OCI-LY7 (cell line): Measurements from ENCODE around the gene CHST8. TPM values are rescaled to one million over a fixed set of nuclear protein-coding genes. Genes with fewer than 3 reads are reported as not detected.

ENCODE experiments used
- BruUV-seq: library from RNA; stranded (reverse); fragments of 400-500 nt; replicated peaks from 2 replicates; lab custom pipeline; 2021; lab: Mats Ljungman, UMichigan
- CTCF ChIA-PET: fragments of 300-600 bp; sonication (Branson Sonifier 250); formaldehyde crosslinking; loops from one replicate; lab custom pipeline; 2022; ENCODE audit warnings: antibody characterized with exemption; ENCODE audit not compliant: unreplicated experiment; lab: Charles Lee
- POLR2A ChIA-PET: fragments of 300-600 bp; sonication (Branson Sonifier 250); formaldehyde crosslinking; loops from one replicate; lab custom pipeline; 2022; ENCODE audit warnings: antibody characterized with exemption; lab: Charles Lee
- DNase-seq: peaks from one replicate; pipeline ENCODE4 v3.0.0-alpha.2; 2015; ENCODE audit warnings: low spot score
- H2AFZ ChIP-seq: fragments of 200-600 bp; sonication (generic), shearing (Covaris generic); 2 replicates; pipeline ENCODE4 v1.6.1; 2014; ENCODE audit warnings: mild to moderate bottlenecking, antibody characterized with exemption, low read length, moderate library complexity
- H3K27ac ChIP-seq: fragments of 200-600 bp; sonication (generic); 2 replicates; pipeline ENCODE4 v1.5.1; 2014; ENCODE audit warnings: mixed run types, low read depth, mild to moderate bottlenecking, moderate library complexity, low read length, inconsistent platforms; ENCODE audit not compliant: poor library complexity, severe bottlenecking
- H3K36me3 ChIP-seq: fragments of 200-600 bp; sonication (generic); 2 replicates; pipeline ENCODE4 v1.6.1; 2014; ENCODE audit warnings: mild to moderate bottlenecking, antibody characterized with exemption, low read length, moderate library complexity, mixed read lengths; ENCODE audit not compliant: insufficient read depth
- H3K4me1 ChIP-seq: fragments of 200-600 bp; sonication (generic); 2 replicates; pipeline ENCODE4 v1.5.1; 2014; ENCODE audit warnings: mild to moderate bottlenecking, low read length; ENCODE audit not compliant: insufficient read depth, poor library complexity, severe bottlenecking
- H3K4me2 ChIP-seq: fragments of 200-600 bp; sonication (generic); 2 replicates; pipeline ENCODE4 v1.6.1; 2014; ENCODE audit warnings: mild to moderate bottlenecking, low read length
- H3K4me3 ChIP-seq: fragments of 200-600 bp; sonication (generic); 2 replicates; pipeline ENCODE4 v1.5.1; 2014; ENCODE audit warnings: mild to moderate bottlenecking, low read depth, low read length; ENCODE audit not compliant: poor library complexity, severe bottlenecking
- H3K79me2 ChIP-seq: fragments of 200-600 bp; sonication (generic); 2 replicates; pipeline ENCODE4 v1.6.1; 2016; ENCODE audit warnings: low read depth, mild to moderate bottlenecking, low read length, moderate library complexity, mixed read lengths; ENCODE audit not compliant: insufficient read depth
- H3K9me2 ChIP-seq: fragments of 200-600 bp; sonication (generic); 2 replicates; pipeline ENCODE4 v1.6.1; 2016; ENCODE audit warnings: mild to moderate bottlenecking, low read length, mixed read lengths; ENCODE audit not compliant: insufficient read depth
- H3K9me3 ChIP-seq: fragments of 200-600 bp; sonication (generic); 2 replicates; pipeline ENCODE4 v1.6.1; 2014; ENCODE audit warnings: mild to moderate bottlenecking, mixed run types, low read length, mixed read lengths
- H4K20me1 ChIP-seq: fragments of 200-600 bp; sonication (generic); 2 replicates; pipeline ENCODE4 v1.6.1; 2014; ENCODE audit warnings: mild to moderate bottlenecking, antibody characterized with exemption, low read length, moderate library complexity, mixed read lengths; ENCODE audit not compliant: insufficient read depth
- CTCF ChIP-seq: fragments of 200-600 bp; sonication (generic); conservative IDR thresholded peaks from 2 replicates; pipeline ENCODE4 v1.5.1; 2014; ENCODE audit warnings: mild to moderate bottlenecking, antibody characterized with exemption, low read length, moderate library complexity, mixed read lengths
- EZH2phosphoT487 ChIP-seq: fragments of 200-600 bp; sonication (generic); IDR thresholded peaks from 2 replicates; pipeline ENCODE4 v1.6.1; 2018; ENCODE audit warnings: low read depth, borderline replicate concordance, mild to moderate bottlenecking, mixed run types, antibody characterized with exemption, low read length, moderate library complexity, mixed read lengths
- intact Hi-C: fragments of 100-400 bp; cut with micrococcal nuclease; formaldehyde crosslinking; loops from one replicate; pipeline ENCODE4 v1.10.0; 2022; ENCODE audit not compliant: unreplicated experiment
- total RNA-seq, 2 experiments: library from RNA; depleted of rRNA in 1 of 2; stranded (reverse); fragments of >200 nt in 1 of 2; shearing (Covaris generic) in 1 of 2; gene quantifications; 2 replicates each; pipeline ENCODE4 v1.2.3, GENCODE V29; 2014 to 2022

CHST8 gene
- total RNA-seq, 2 experiments from 2014 or later: not detected

- Histone ChIP-seq H3K27ac (no peak overlapping the region), H3K9me3 (no peaks in the 10 kb centered on the region), H3K9me2 (no peaks in the 10 kb centered on the region), H3K4me2 (no peak overlapping the region), H4K20me1 (no peaks in the 10 kb centered on the region), H3K79me2 (no peaks in the 10 kb centered on the region), H2AFZ (no peak overlapping the region), H3K4me3 (no peak overlapping the region), H3K4me1 (no peaks in the 10 kb centered on the region), H3K36me3 (no peaks in the 10 kb centered on the region)
- ChIA-PET POLR2A (no interaction called here), CTCF (no interaction called here)
- DNase-seq: no peak
- intact Hi-C loops: no loop called here
- TF ChIP-seq EZH2phosphoT487 (no peak), CTCF (no peak)
- BruUV-seq: no TSS peak
Observed at GRCh38 chr19:33727331-33727998, 105.7 kb downstream of the CHST8 start.

GRCh38 chr19:33728141-33728540, 106.4 kb downstream of the CHST8 start:
- no peaks in the 10 kb centered on the region for H3K79me2 ChIP-seq
- H3K4me3 ChIP-seq: no peak overlapping the region
- H4K20me1 ChIP-seq: no peaks in the 10 kb centered on the region
- ChIA-PET POLR2A (no interaction called here), CTCF (no interaction called here)
- H3K9me2 ChIP-seq: no peaks in the 10 kb centered on the region
- TF ChIP-seq EZH2phosphoT487 (no peak), CTCF (no peak)
- intact Hi-C loops: no loop called here
- no peaks in the 10 kb centered on the region for H3K9me3 ChIP-seq
- no peaks in the 10 kb centered on the region for H3K36me3 ChIP-seq
- H3K4me2 ChIP-seq: no peak overlapping the region
- BruUV-seq: no TSS peak
- no peak for DNase-seq
- H2AFZ ChIP-seq: no peak overlapping the region
- H3K27ac ChIP-seq: no peak overlapping the region
- no peaks in the 10 kb centered on the region for H3K4me1 ChIP-seq

GRCh38 chr19:33730858-33731607, 109.3 kb downstream of the CHST8 start:
- POLR2A ChIA-PET: no interaction called here
- no TSS peak for BruUV-seq
- no peaks in the 10 kb centered on the region for H4K20me1 ChIP-seq
- no peak overlapping the region for H3K4me2 ChIP-seq
- DNase-seq: no peak
- CTCF ChIA-PET: no interaction called here
- H3K9me3 ChIP-seq: no peaks in the 10 kb centered on the region
- no peaks in the 10 kb centered on the region for H3K9me2 ChIP-seq
- H3K36me3 ChIP-seq: no peaks in the 10 kb centered on the region
- H2AFZ ChIP-seq: no peak overlapping the region
- H3K4me1 ChIP-seq: no peaks in the 10 kb centered on the region
- no peaks in the 10 kb centered on the region for H3K79me2 ChIP-seq
- H3K27ac ChIP-seq: no peak overlapping the region
- TF ChIP-seq EZH2phosphoT487: no peak
- no peak for TF ChIP-seq CTCF
- H3K4me3 ChIP-seq: no peak overlapping the region
- intact Hi-C loops: no loop called here
